ENCODE data around the gene ANXA4. TPM values are rescaled to one million over a fixed set of nuclear protein-coding genes. Genes with fewer than 3 reads are reported as not detected.

Gene ANXA4
- total and polyA plus RNA-seq, 2 of the 13 experiments (the other 11 are each of a cell fraction or from before 2014, with no cell fraction given), result 155 to 168 TPM

DNA sequence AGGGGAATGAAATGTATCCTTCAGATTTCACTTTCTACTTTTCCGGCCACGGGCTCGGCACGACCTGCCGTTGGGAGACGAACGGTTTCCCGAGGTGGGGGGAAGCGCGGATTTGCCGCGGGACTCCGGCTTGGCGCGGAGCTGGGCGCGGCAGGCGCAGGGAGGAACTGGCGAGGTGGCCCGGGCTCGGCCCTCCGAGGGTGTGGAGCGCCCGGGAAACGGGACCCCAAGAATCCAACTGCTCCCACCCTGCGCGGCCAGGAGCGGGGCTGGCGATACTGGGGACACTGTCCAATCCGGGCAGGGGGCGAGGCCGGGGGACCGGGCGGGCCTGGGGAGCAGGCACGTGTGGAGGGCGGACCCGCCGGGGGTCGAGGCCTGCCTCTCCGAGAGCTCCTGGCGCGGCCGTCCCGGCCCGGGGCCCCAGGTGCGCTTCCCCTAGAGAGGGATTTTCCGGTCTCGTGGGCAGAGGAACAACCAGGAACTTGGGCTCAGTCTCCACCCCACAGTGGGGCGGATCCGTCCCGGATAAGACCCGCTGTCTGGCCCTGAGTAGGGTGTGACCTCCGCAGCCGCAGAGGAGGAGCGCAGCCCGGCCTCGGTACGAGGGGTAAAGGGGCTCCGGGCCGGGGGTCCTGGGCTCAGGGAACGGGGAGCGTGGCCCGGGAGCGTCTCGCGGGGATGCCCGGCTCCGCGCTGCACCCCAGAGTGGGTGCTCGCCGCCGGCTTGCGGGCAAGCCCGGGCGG lies at the start of gene ANXA4 (continued):
- TF ChIP-seq, protein P1, sequence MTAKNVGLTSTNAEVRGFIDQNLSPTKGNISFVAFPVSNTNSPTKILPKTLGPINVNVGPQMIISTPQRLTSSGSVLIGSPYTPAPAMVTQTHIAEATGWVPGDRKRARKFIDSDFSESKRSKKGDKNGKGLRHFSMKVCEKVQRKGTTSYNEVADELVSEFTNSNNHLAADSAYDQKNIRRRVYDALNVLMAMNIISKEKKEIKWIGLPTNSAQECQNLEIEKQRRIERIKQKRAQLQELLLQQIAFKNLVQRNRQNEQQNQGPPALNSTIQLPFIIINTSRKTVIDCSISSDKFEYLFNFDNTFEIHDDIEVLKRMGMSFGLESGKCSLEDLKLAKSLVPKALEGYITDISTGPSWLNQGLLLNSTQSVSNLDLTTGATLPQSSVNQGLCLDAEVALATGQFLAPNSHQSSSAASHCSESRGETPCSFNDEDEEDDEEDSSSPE (CRISPR knock-in tag; IDR thresholded peaks at IDR 0.05), result peak; percentile 74
- 0 out of 2 replicates have a peak, but pooled peaks have one; percentile 28 for TF ChIP-seq JUND (CRISPR knock-in tag; IDR thresholded peaks at IDR 0.05)
- peak; percentile 93 for TF ChIP-seq ZNF230 (CRISPR knock-in tag; IDR thresholded peaks at IDR 0.05)
- TF ChIP-seq SMYD3 (CRISPR knock-in tag; IDR thresholded peaks at IDR 0.05), result peak; percentile 45; the same call in 1 of the 2 replicates
- peak; percentile 92 for TF ChIP-seq ZNF776 (CRISPR knock-in tag; IDR thresholded peaks at IDR 0.05)
- TF ChIP-seq PRPF4 (IDR thresholded peaks at IDR 0.05; ENCODE audit: low read depth, low read length, poor library complexity, severe bottlenecking), result no peak
- peak; percentile 93 for TF ChIP-seq HIVEP1 (CRISPR knock-in tag; IDR thresholded peaks at IDR 0.05)
- TF ChIP-seq KAT2B (IDR thresholded peaks at IDR 0.05; ENCODE audit: borderline replicate concordance, low read depth, low read length), result no peak
- peak; percentile 88; the same call in 1 of the 2 replicates for TF ChIP-seq ZNF484 (CRISPR knock-in tag; IDR thresholded peaks at IDR 0.05; ENCODE audit: borderline replicate concordance, low read depth)
- TF ChIP-seq, protein P2, sequence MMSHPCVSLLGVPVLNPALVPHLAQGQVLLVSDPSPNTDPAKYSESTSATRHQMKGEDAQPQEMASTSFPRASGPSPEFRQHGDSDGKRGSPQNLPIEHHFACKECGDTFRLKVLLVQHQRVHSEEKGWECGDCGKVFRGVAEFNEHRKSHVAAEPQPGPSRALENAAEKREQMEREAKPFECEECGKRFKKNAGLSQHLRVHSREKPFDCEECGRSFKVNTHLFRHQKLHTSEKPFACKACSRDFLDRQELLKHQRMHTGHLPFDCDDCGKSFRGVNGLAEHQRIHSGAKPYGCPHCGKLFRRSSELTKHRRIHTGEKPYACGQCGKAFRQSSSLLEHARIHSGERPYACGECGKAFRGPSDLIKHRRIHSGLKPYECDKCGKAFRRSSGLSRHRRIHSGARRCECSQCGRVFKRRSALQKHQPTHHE (CRISPR knock-in tag; IDR thresholded peaks at IDR 0.05; ENCODE audit: borderline replicate concordance), result peak; percentile 89; the same call in 1 of the 2 replicates
- TF ChIP-seq NR2C2 (CRISPR knock-in tag; IDR thresholded peaks at IDR 0.05; ENCODE audit: borderline replicate concordance), result peak; percentile 77
- TF ChIP-seq RELA (CRISPR knock-in tag; IDR thresholded peaks at IDR 0.05), result peak; percentile 38; the same call in 1 of the 2 replicates
- no peak for TF ChIP-seq ATM (IDR thresholded peaks at IDR 0.05; ENCODE audit: borderline replicate concordance)
- TF ChIP-seq, protein P3, sequence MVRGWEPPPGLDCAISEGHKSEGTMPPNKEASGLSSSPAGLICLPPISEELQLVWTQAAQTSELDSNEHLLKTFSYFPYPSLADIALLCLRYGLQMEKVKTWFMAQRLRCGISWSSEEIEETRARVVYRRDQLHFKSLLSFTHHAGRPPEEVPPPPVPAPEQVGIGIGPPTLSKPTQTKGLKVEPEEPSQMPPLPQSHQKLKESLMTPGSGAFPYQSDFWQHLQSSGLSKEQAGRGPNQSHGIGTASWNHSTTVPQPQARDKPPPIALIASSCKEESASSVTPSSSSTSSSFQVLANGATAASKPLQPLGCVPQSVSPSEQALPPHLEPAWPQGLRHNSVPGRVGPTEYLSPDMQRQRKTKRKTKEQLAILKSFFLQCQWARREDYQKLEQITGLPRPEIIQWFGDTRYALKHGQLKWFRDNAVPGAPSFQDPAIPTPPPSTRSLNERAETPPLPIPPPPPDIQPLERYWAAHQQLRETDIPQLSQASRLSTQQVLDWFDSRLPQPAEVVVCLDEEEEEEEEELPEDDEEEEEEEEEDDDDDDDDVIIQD (CRISPR knock-in tag; IDR thresholded peaks at IDR 0.05; ENCODE audit: low read depth), result peak; percentile 36; the same call in 1 of the 2 replicates
- peak; percentile 28 for TF ChIP-seq ZNF607 (CRISPR knock-in tag; IDR thresholded peaks at IDR 0.05; ENCODE audit: borderline replicate concordance)

All from HepG2 (cell line).